HUES64 (cell line): ENCODE measurements around the gene SLC39A7.
"Not testable (repeated sequence)": the region's sequence is repeated elsewhere in the genome, so short reads cannot be mapped to it uniquely, and the experiment has no call there.

Source experiments
- H3K27ac ChIP-seq: 2 replicates; pipeline ENCODE4 v1.7.0; 2013; ENCODE audit warnings: low read depth, low read length, inconsistent platforms
- H3K27me3 ChIP-seq: 2 replicates; pipeline ENCODE4 v1.6.1; 2013; ENCODE audit warnings: mild to moderate bottlenecking, low read length; ENCODE audit not compliant: insufficient read depth
- H3K36me3 ChIP-seq: 2 replicates; pipeline ENCODE4 v1.6.1; 2013; ENCODE audit warnings: mild to moderate bottlenecking, low read length; ENCODE audit not compliant: insufficient read depth
- H3K4me1 ChIP-seq: 2 replicates; pipeline ENCODE4 v1.6.1; 2013; ENCODE audit warnings: mild to moderate bottlenecking, low read length, moderate library complexity; ENCODE audit not compliant: insufficient read depth
- H3K4me3 ChIP-seq: 2 replicates; pipeline ENCODE4 v1.5.1; 2013; ENCODE audit warnings: mild to moderate bottlenecking, low read length, moderate library complexity
- H3K9ac ChIP-seq: 2 replicates; pipeline ENCODE4 v1.6.1; 2013; ENCODE audit warnings: mild to moderate bottlenecking, low read depth, low read length
- H3K9me3 ChIP-seq: 2 replicates; pipeline ENCODE4 v1.6.1; 2013; ENCODE audit warnings: low read depth, low read length; ENCODE audit not compliant: insufficient read depth
- WGBS: fragments of 150-250, 120-280 bp; methylation state at CpG from one replicate; pipeline ENCODE4 v1.1.7; 2013; ENCODE audit warnings: missing lambda C conversion rate; 5-methylcytosine and 5-hydroxymethylcytosine counted together

Gene SLC39A7

GRCh38 chr6:33226503-33227120, 25.9 kb downstream of the SLC39A7 start:
- not testable (repeated sequence) for H3K9me3 ChIP-seq, H3K36me3 ChIP-seq
- peak overlapping the region; percentile 20; the same call in 1 of the 2 replicates for H3K9ac ChIP-seq
- peak overlapping the region; percentile 26; the same call in 1 of the 2 replicates for H3K4me3 ChIP-seq
- peaks cover 17% of the 10 kb centered on the region for H3K27me3 ChIP-seq
- peaks cover 17% of the 10 kb centered on the region for H3K4me1 ChIP-seq
- 20% methylated on average over 12 of the region's 14 CpGs for WGBS
- peak overlapping the region; percentile 78; the same call in 1 of the 2 replicates for H3K27ac ChIP-seq

- Histone ChIP-seq H3K36me3 (no peaks in the 10 kb centered on the region), H3K9ac (no peak overlapping the region), H3K4me3 (0 out of 2 replicates have a peak overlapping the region, but pooled peaks have one; percentile 3), H3K27me3 (peaks cover 2% of the 10 kb centered on the region), H3K27ac (no peak overlapping the region), H3K4me1 (peaks cover 9% of the 10 kb centered on the region), H3K9me3 (no peaks in the 10 kb centered on the region)
- 12% methylated on average over 6 of the region's 6 CpGs for WGBS
These were observed 34.6 kb downstream of the SLC39A7 start for GRCh38 chr6:33235221-33235634.

- H3K9ac ChIP-seq: no peak overlapping the region
- H3K27me3 ChIP-seq: peaks cover 6% of the 10 kb centered on the region
- no peaks in the 10 kb centered on the region for H3K9me3 ChIP-seq
- no peak overlapping the region for H3K4me3 ChIP-seq
- H3K36me3 ChIP-seq: no peaks in the 10 kb centered on the region
- no peak overlapping the region for H3K27ac ChIP-seq
- H3K4me1 ChIP-seq: peaks cover 9% of the 10 kb centered on the region
These were observed 35.7 kb downstream of the SLC39A7 start for GRCh38 chr6:33236328-33236727.

- no peaks in the 10 kb centered on the region for H3K36me3 ChIP-seq
- 94% methylated on average over 6 of the region's 6 CpGs for WGBS
- H3K27ac ChIP-seq: no peak overlapping the region
- no peaks in the 10 kb centered on the region for H3K9me3 ChIP-seq
- peaks cover 6% of the 10 kb centered on the region for H3K27me3 ChIP-seq
- H3K4me1 ChIP-seq: peaks cover 9% of the 10 kb centered on the region
- no peak overlapping the region for H3K9ac ChIP-seq
- H3K4me3 ChIP-seq: no peak overlapping the region
These were observed 36.2 kb downstream of the SLC39A7 start for GRCh38 chr6:33236852-33237251.

- H3K4me3 ChIP-seq: no peak overlapping the region
- peaks cover 9% of the 10 kb centered on the region for H3K4me1 ChIP-seq
- 85% methylated on average over 2 of the region's 2 CpGs for WGBS
- H3K27ac ChIP-seq: no peak overlapping the region
- no peak overlapping the region for H3K9ac ChIP-seq
- H3K27me3 ChIP-seq: peaks cover 14% of the 10 kb centered on the region
- H3K9me3 ChIP-seq: no peaks in the 10 kb centered on the region
- H3K36me3 ChIP-seq: no peaks in the 10 kb centered on the region
These were observed 37.1 kb downstream of the SLC39A7 start for GRCh38 chr6:33237741-33238140.

GRCh38 chr6:33241968-33242367, 41.3 kb downstream of the SLC39A7 start:
- no peak overlapping the region for H3K27ac ChIP-seq
- H3K27me3 ChIP-seq: peaks cover 36% of the 10 kb centered on the region
- no peaks in the 10 kb centered on the region for H3K36me3 ChIP-seq
- 92% methylated on average over 3 of the region's 3 CpGs for WGBS
- H3K4me3 ChIP-seq: no peak overlapping the region
- no peak overlapping the region for H3K9ac ChIP-seq
- H3K9me3 ChIP-seq: no peaks in the 10 kb centered on the region
- no peaks in the 10 kb centered on the region for H3K4me1 ChIP-seq

GRCh38 chr6:33243476-33243875, 42.8 kb downstream of the SLC39A7 start:
- H3K36me3 ChIP-seq: no peaks in the 10 kb centered on the region
- peaks cover 50% of the 10 kb centered on the region for H3K27me3 ChIP-seq
- no peaks in the 10 kb centered on the region for H3K4me1 ChIP-seq
- WGBS: 40% methylated on average over 1 of the region's 1 CpG
- H3K9me3 ChIP-seq: no peaks in the 10 kb centered on the region
- no peak overlapping the region for H3K4me3 ChIP-seq
- no peak overlapping the region for H3K27ac ChIP-seq
- H3K9ac ChIP-seq: no peak overlapping the region

- Histone ChIP-seq H3K27me3 (peaks cover 40% of the 10 kb centered on the region), H3K9ac (peak overlapping the region; percentile 20; the same call in 1 of the 2 replicates), H3K9me3 (no peaks in the 10 kb centered on the region), H3K27ac (no peak overlapping the region), H3K4me3 (peak overlapping the region; percentile 77), H3K4me1 (peaks cover 6% of the 10 kb centered on the region; the same call in 1 of the 2 replicates), H3K36me3 (peaks cover 14% of the 10 kb centered on the region)
- WGBS: 6% methylated on average over 28 of the region's 28 CpGs
These were observed 47.4 kb downstream of the SLC39A7 start for GRCh38 chr6:33247977-33248642.

GRCh38 chr6:33248643-33248931, 47.9 kb downstream of the SLC39A7 start:
- Histone ChIP-seq H3K4me1 (peaks cover 6% of the 10 kb centered on the region; the same call in 1 of the 2 replicates), H3K4me3 (peak overlapping the region; percentile 77), H3K9me3 (no peaks in the 10 kb centered on the region), H3K27me3 (peaks cover 35% of the 10 kb centered on the region), H3K27ac (no peak overlapping the region), H3K36me3 (peaks cover 14% of the 10 kb centered on the region), H3K9ac (peak overlapping the region; percentile 13; the same call in 1 of the 2 replicates)
- WGBS: 4% methylated on average over 18 of the region's 18 CpGs

GRCh38 chr6:33248932-33249731, 48.5 kb downstream of the SLC39A7 start:
- peaks cover 14% of the 10 kb centered on the region for H3K36me3 ChIP-seq
- WGBS: under 1% methylated on average over 58 of the region's 58 CpGs
- peak overlapping the region; percentile 82; the same call in 1 of the 2 replicates for H3K27ac ChIP-seq
- peak overlapping the region; percentile 78 for H3K9ac ChIP-seq
- no peaks in the 10 kb centered on the region for H3K9me3 ChIP-seq
- H3K27me3 ChIP-seq: peaks cover 34% of the 10 kb centered on the region
- peaks cover 6% of the 10 kb centered on the region; the same call in 1 of the 2 replicates for H3K4me1 ChIP-seq
- H3K4me3 ChIP-seq: peak overlapping the region; percentile 77
